ACC112 (cell line): ENCODE results near the gene IQCM.

Experiments
- H2AFZ ChIP-seq: fragments of 200-600 bp; sonication (generic); one replicate; pipeline ENCODE4 v1.6.0; 2017; ENCODE audit warnings: antibody characterized with exemption, low read length; ENCODE audit not compliant: unreplicated experiment
- H3K27ac ChIP-seq: fragments of 200-600 bp; sonication (generic); 2 replicates; pipeline ENCODE4 v1.5.1; 2014; ENCODE audit warnings: low read depth, mild to moderate bottlenecking, antibody characterized with exemption, low read length, moderate library complexity
- H3K27me3 ChIP-seq: fragments of 200-600 bp; sonication (generic); 2 replicates; pipeline ENCODE4 v1.6.1; 2014; ENCODE audit warnings: mild to moderate bottlenecking, antibody characterized with exemption, low read length, moderate library complexity, mixed read lengths; ENCODE audit not compliant: insufficient read depth
- H3K36me3 ChIP-seq: fragments of 200-600 bp; sonication (generic); 2 replicates; pipeline ENCODE4 v1.6.1; 2016; ENCODE audit warnings: mild to moderate bottlenecking, antibody characterized with exemption, low read length, moderate library complexity, mixed read lengths; ENCODE audit not compliant: insufficient read depth
- H3K4me1 ChIP-seq: fragments of 200-600 bp; sonication (generic); one replicate; pipeline ENCODE4 v1.6.1; 2016; ENCODE audit warnings: low read length, mixed read lengths; ENCODE audit not compliant: insufficient read depth, unreplicated experiment, control insufficient read depth
- H3K4me3 ChIP-seq: fragments of 200-600 bp; sonication (generic); 2 replicates; pipeline ENCODE4 v1.5.1; 2014; ENCODE audit warnings: mild to moderate bottlenecking, low read depth, low read length
- H3K79me2 ChIP-seq: fragments of 200-600 bp; sonication (generic); one replicate; pipeline ENCODE4 v1.6.0; 2016; ENCODE audit warnings: low read length; ENCODE audit not compliant: control insufficient read depth, unreplicated experiment, insufficient read depth

Gene IQCM

DNA sequence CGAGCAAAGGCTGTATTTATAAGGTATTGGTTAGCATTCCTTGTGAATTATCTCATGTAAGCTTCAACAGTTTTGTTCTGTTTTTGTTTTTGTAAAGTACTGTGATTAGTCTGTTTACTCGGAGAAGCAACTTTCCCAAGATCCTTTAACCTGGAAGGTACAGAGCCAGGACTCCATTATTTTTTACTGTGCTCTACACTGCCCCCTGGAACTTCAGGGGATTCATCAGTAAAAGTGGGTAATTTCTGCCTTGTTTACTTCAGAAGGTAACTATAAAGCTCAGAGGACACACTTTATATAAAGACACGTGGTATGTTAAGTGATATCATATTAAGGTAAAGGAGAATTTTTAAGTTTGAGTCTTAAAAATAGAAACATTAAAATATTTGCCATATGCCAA is 124.9 kb downstream of the IQCM start:
- Histone ChIP-seq H3K27ac (no peak overlapping the region), H3K4me3 (no peak overlapping the region), H3K4me1 (no peaks in the 10 kb centered on the region), H3K27me3 (no peaks in the 10 kb centered on the region), H3K79me2 (no peaks in the 10 kb centered on the region), H3K36me3 (no peaks in the 10 kb centered on the region), H2AFZ (no peak overlapping the region)

DNA sequence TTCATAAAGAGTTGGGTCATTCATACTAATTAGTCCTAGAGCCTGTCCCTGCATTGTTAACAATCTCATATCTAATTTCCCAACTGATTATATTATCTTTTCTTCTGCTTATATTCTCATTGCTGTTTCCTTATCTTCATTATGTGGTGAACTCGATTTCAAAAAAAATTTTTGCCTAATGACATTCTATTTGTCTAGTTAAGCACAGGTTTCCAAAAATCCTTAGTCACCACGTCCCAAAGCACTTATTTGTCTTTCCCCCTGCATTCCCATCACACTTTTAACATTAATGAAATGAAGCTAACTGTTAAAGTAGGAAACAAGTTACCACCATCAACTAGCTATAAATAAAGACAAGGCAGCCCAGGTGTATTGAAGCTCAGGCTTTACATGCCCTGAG is 131.1 kb downstream of the IQCM start:
- H3K4me3 ChIP-seq: no peak overlapping the region
- H3K36me3 ChIP-seq: no peaks in the 10 kb centered on the region
- no peaks in the 10 kb centered on the region for H3K27me3 ChIP-seq
- H3K4me1 ChIP-seq: no peaks in the 10 kb centered on the region
- H3K79me2 ChIP-seq: no peaks in the 10 kb centered on the region
- no peak overlapping the region for H2AFZ ChIP-seq
- H3K27ac ChIP-seq: no peak overlapping the region

DNA sequence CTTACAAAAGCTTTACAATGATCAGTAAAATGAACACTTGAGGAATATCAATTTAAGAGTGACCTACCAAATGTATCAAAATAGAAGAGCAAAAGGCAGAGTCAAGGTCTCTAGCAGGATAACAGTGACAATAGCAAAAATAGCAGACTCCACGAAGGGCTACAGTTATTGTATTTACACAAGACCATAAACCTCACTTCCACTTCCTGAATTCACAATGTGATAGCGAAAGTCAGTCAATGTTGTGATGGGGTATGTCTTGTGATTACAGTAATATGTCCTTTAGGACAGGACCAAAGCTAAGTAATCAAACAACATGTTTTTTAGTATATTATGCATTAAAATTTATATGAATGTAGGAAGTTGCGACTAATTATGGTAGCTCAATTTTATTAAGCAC is 139.6 kb downstream of the IQCM start:
- H3K79me2 ChIP-seq: no peaks in the 10 kb centered on the region
- no peaks in the 10 kb centered on the region for H3K36me3 ChIP-seq
- no peak overlapping the region for H3K27ac ChIP-seq
- H3K4me1 ChIP-seq: no peaks in the 10 kb centered on the region
- no peaks in the 10 kb centered on the region for H3K27me3 ChIP-seq
- no peak overlapping the region for H3K4me3 ChIP-seq
- no peak overlapping the region for H2AFZ ChIP-seq

DNA sequence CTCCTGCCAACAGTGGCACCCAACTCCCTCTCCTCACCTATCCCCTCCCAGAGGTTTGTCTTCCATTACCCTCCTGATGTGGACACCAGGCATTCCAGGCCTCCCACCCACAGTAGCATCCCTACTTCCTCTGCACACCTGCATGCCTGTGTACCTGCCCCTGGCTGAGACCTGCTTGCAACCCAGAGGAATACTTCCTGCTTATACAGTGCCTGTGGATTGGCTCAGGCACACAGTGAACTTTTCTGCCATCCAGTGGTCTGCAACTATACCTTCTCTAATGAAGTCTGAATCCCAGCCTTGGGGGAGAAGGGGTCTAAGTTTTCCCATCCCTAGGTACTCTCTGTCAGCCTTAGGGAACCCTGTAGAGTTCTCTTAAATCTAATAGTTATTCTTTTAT is 169.9 kb downstream of the IQCM start:
- Histone ChIP-seq H3K4me3 (no peak overlapping the region), H3K27me3 (no peaks in the 10 kb centered on the region), H3K4me1 (no peaks in the 10 kb centered on the region), H3K79me2 (no peaks in the 10 kb centered on the region), H3K27ac (no peak overlapping the region), H2AFZ (no peak overlapping the region), H3K36me3 (no peaks in the 10 kb centered on the region)

DNA sequence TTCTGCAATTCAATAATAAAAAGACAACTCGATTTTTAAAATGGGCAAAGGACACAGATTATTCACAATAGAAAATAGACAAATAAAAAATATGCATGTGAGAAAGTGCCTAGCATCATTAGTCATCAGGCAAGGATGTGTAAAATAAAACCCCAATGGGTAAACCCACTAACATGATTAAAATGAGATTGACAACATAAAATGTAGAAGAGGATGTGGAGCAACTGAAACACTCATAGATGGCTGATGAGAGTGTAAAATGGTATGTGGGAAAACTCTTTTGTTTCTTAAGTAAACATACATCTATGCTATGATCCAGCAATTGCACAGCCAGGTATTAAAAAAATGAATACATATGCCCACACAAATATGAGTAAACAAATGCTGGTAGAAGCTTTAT is 177.6 kb downstream of the IQCM start:
- Histone ChIP-seq H3K36me3 (no peaks in the 10 kb centered on the region), H3K79me2 (no peaks in the 10 kb centered on the region), H3K4me3 (no peak overlapping the region), H2AFZ (no peak overlapping the region), H3K27me3 (no peaks in the 10 kb centered on the region), H3K4me1 (peaks cover 14% of the 10 kb centered on the region), H3K27ac (peak overlapping the region; percentile 72)

DNA sequence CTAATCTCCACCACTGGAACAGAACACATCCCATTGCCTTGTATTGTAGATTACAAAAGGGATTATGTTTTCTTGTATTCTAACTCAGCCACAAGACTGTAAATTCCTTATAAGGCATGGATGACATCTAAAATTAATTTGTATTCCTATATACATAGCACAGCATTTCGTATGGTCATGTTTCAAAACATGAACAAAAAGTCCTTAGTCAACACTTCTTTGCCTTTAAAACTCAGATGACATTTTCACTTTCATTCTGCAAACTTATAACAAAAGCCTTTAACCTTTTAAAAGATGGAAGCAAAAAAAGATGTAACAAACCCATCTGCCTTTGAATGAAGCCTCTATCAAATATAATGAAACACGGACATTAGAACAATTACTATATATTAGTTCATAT is 181.3 kb downstream of the IQCM start:
- no peak overlapping the region for H3K4me3 ChIP-seq
- H2AFZ ChIP-seq: no peak overlapping the region
- H3K27me3 ChIP-seq: no peaks in the 10 kb centered on the region
- no peaks in the 10 kb centered on the region for H3K36me3 ChIP-seq
- peaks cover 14% of the 10 kb centered on the region for H3K4me1 ChIP-seq
- no peak overlapping the region for H3K27ac ChIP-seq
- H3K79me2 ChIP-seq: no peaks in the 10 kb centered on the region

DNA sequence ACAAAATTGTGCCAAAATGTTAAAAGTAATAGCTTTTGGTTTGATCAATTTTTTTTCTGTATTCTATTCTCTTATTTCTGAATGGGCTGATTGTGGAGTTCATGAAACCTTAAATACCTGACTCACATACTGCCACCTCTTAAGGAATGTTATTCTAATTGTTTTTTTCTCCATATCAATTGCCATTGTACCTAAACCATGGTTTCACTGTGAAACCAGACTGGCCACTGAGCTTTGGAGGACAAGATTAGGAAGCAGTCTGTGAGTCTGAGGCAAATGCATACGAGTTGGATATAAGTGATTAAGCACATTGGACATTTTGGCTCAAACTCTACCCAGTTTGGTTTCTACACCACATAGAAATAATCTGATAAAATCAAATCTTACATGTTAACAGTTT is 184.0 kb downstream of the IQCM start:
- Histone ChIP-seq H2AFZ (no peak overlapping the region), H3K4me1 (no peaks in the 10 kb centered on the region), H3K27me3 (no peaks in the 10 kb centered on the region), H3K79me2 (no peaks in the 10 kb centered on the region), H3K4me3 (no peak overlapping the region), H3K27ac (no peak overlapping the region), H3K36me3 (no peaks in the 10 kb centered on the region)

DNA sequence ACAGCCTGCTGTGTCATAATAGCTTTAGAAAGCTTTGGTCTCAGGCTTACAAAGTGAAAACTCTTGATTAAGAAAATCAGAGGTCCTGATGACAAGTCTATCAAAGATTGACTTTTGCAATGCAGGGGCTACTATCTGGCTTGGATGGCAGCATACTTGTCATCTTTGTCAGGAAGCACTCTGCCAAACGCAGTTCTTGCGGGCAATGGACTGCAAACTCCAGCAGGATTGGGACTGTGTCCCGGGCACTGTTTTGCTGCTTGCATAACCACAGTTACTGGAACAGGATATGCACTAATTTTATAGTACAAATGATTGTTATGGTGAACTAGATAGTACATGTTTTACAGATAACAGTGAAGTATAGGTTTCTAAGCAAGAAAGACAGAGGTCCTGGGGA is 185.6 kb downstream of the IQCM start:
- no peak overlapping the region for H3K4me3 ChIP-seq
- no peak overlapping the region for H3K27ac ChIP-seq
- no peaks in the 10 kb centered on the region for H3K79me2 ChIP-seq
- no peaks in the 10 kb centered on the region for H3K4me1 ChIP-seq
- H3K27me3 ChIP-seq: no peaks in the 10 kb centered on the region
- no peaks in the 10 kb centered on the region for H3K36me3 ChIP-seq
- no peak overlapping the region for H2AFZ ChIP-seq

DNA sequence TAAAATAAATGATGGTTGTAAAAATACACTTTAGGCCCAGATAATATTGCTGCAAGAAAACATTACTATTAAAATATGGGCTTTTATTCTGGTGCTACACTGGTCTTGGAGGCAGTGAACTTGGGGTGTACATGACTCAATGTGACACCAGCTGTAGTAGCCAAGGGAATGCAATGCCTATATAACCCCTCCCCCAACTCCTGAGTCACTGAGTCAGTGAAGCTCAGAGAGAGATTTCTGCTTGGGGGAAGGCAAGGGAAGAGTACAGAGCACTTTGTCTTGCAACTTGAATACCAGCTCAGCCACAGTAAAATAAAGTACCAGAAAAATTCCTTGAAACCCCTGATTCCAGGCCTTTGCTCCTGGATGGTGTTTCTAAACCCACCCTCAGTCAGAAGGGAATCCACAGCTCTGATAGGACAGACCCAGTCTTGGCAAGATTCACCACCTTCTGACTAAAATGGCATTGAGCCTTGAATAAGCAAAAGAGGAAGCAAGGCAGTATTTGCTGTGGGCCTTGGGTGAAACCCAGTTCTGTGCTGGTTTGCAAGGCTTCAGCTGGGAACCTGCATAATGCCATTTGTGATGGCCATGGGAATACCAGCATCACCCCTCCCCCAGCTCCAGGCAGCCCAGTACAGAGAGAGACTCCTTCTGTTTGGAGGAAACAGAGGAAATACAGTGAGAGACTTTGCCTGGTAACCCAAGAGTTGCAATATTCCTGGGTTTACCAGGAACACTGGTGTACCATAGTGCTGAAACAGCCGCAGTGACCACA is 209.9 kb downstream of the IQCM start:
- Histone ChIP-seq H3K4me3 (no peak overlapping the region), H3K79me2 (no peaks in the 10 kb centered on the region), H3K36me3 (no peaks in the 10 kb centered on the region), H2AFZ (no peak overlapping the region), H3K27ac (no peak overlapping the region), H3K4me1 (no peaks in the 10 kb centered on the region), H3K27me3 (no peaks in the 10 kb centered on the region)

DNA sequence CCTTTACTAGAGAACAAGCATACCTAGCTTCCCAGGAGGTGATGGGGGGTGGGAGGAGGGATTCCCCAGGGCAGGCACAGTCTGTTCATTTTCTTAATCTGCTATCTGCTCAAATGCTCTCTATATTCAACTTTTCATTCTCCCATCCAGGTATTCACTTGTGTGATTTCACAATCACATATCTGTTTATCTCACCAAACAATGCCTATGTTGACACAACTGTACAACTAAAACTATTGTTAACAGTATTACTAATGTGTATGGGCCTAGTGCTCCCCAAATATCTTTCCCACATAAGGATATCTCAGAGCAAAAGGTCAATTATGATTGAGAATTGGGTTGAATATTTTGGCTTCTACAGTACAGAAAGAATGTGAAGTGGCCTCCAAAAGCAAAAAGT is 210.8 kb downstream of the IQCM start:
- Histone ChIP-seq H3K27me3 (no peaks in the 10 kb centered on the region), H3K79me2 (no peaks in the 10 kb centered on the region), H3K4me3 (no peak overlapping the region), H2AFZ (no peak overlapping the region), H3K27ac (no peak overlapping the region), H3K36me3 (no peaks in the 10 kb centered on the region), H3K4me1 (no peaks in the 10 kb centered on the region)

DNA sequence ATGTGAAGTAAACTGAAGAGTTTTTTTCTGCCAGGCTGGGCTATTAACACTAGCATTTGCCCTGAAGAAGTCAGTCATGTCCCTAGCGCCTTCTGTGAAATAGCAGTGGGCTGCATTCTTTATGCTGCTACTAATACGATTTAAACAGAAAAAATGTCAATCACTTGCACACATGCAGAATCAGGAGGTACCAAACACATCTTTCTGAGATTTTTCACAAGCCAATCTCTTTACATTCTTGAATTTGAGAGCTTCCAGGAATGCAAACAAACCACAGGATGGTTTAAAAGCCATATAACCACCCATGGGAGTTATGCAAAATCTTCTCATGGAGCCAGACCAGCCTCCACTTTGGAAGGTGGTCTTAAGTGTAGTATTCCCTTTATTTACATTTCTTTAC is 220.1 kb downstream of the IQCM start:
- Histone ChIP-seq H3K27me3 (no peaks in the 10 kb centered on the region), H3K79me2 (no peaks in the 10 kb centered on the region), H3K4me1 (no peaks in the 10 kb centered on the region), H3K36me3 (no peaks in the 10 kb centered on the region), H3K4me3 (no peak overlapping the region), H3K27ac (no peak overlapping the region), H2AFZ (no peak overlapping the region)
